ENCODE results near the gene CORO6.

GRCh38 chr17:29642171-29642611 lies 19.5 kb upstream of the CORO6 start:
- TF ChIP-seq CREB1 (IDR thresholded peaks at IDR 0.05; ENCODE audit: low read depth) (no peak), USF1 (IDR thresholded peaks at IDR 0.05) (peak; percentile 24; the same call in 1 of the 2 replicates), MAX (IDR thresholded peaks at IDR 0.05) (0 out of 2 replicates have a peak, but pooled peaks have one; percentile 13), YY1 (IDR thresholded peaks at IDR 0.05; ENCODE audit: low read depth) (no peak), EP300 (IDR thresholded peaks at IDR 0.05; ENCODE audit: borderline replicate concordance) (peak; percentile 62; the same call in 1 of the 2 replicates), TEAD4 (IDR thresholded peaks at IDR 0.05) (0 out of 2 replicates have a peak, but pooled peaks have one; percentile 8)

All from Ishikawa (cell line).